Measurements from ENCODE around the gene GPR75.

GRCh38 chr2:53840580-53840979, 19.2 kb downstream of the GPR75 start:
- no peak for TF ChIP-seq YY1 (IDR thresholded peaks at IDR 0.05; ENCODE audit: insufficient read depth, insufficient read length)
- TF ChIP-seq SUZ12 (IDR thresholded peaks at IDR 0.05; ENCODE audit: extremely low read depth, insufficient read depth, insufficient read length) = no peak
- TF ChIP-seq ZNF274 (IDR thresholded peaks at IDR 0.05; ENCODE audit: low read depth, low read length) = no peak

Measured in NT2/D1 (cell line).